HG03565 (cell line): ENCODE data around the gene ESPN.
"Not testable (repeated sequence)": the region's sequence is repeated elsewhere in the genome, so short reads cannot be mapped to it uniquely, and the experiment has no call there.

Experiments
- ATAC-seq: cut with Tn5 transposase; IDR thresholded peaks from one replicate; pipeline ENCODE4 v1.9.1; 2021; ENCODE audit warnings: mild to moderate bottlenecking, moderate library complexity; ENCODE audit not compliant: unreplicated experiment

Gene ESPN

GRCh38 chr1:6447016-6447817, 22.6 kb downstream of the ESPN start:
- ATAC-seq, result no peak

GRCh38 chr1:6447818-6448748, 23.5 kb downstream of the ESPN start:
- no peak for ATAC-seq

- no peak for ATAC-seq
Measured at GRCh38 chr1:6448749-6449631, 24.4 kb downstream of the ESPN start.

- no peak for ATAC-seq
Measured at GRCh38 chr1:6450005-6450450, 25.5 kb downstream of the ESPN start.

GRCh38 chr1:6450486-6450885, 25.9 kb downstream of the ESPN start:
- ATAC-seq, result not testable (repeated sequence)

- no peak for ATAC-seq
Measured at GRCh38 chr1:6450943-6451373, 26.4 kb downstream of the ESPN start.

- not testable (repeated sequence) for ATAC-seq
Measured at GRCh38 chr1:6453895-6454855, 29.6 kb downstream of the ESPN start.

GRCh38 chr1:6454856-6455751, 30.5 kb downstream of the ESPN start:
- ATAC-seq, result no peak

GRCh38 chr1:6455752-6456520, 31.4 kb downstream of the ESPN start:
- not testable (repeated sequence) for ATAC-seq

- no peak for ATAC-seq
Measured at GRCh38 chr1:6456800-6457466, 32.4 kb downstream of the ESPN start.

- no peak for ATAC-seq
Measured at GRCh38 chr1:6459850-6460265, 35.3 kb downstream of the ESPN start.

GRCh38 chr1:6460301-6461050, 35.9 kb downstream of the ESPN start:
- ATAC-seq, result no peak

GRCh38 chr1:6461051-6461530, 36.5 kb downstream of the ESPN start:
- no peak for ATAC-seq

GRCh38 chr1:6461538-6462411, 37.2 kb downstream of the ESPN start:
- ATAC-seq, result no peak

GRCh38 chr1:6462412-6463119, 38.0 kb downstream of the ESPN start:
- ATAC-seq, result no peak
